Stimulated activated CD8-positive, alpha-beta memory T cell treated with anti-CD3 and anti-CD28 coated beads, Interleukin-7, amount 100 ng/mL, for 24 hours (primary cell): ENCODE results near the gene RAP2C.
"Not testable (repeated sequence)": the region's sequence is repeated elsewhere in the genome, so short reads cannot be mapped to it uniquely, and the experiment has no call there.

Experiments used
- DNase-seq: peaks from one replicate; pipeline ENCODE4 v3.0.0-alpha.2; 2020; ENCODE audit warnings: low read depth

The RAP2C gene

DNA sequence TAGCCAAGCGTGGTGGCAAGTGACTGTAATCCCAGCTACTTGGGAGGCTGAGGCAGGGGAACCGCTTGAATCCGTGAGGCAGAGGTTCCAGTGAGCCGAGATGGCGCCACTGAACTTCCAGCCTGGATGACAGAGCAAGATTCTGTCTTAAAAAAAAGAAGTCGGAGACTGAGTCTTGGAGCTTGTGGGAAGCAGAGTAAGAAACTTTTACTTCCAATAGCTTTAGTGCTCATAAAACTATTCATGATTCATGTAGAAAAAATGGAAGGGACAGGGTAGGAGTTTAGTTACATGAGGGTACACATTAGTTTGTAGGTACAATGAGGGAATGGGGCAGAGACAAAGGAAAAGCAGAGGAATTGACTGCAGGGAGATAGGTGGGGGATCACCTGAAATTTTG is 19.3 kb downstream of the RAP2C start:
- DNase-seq, result no peak

DNA sequence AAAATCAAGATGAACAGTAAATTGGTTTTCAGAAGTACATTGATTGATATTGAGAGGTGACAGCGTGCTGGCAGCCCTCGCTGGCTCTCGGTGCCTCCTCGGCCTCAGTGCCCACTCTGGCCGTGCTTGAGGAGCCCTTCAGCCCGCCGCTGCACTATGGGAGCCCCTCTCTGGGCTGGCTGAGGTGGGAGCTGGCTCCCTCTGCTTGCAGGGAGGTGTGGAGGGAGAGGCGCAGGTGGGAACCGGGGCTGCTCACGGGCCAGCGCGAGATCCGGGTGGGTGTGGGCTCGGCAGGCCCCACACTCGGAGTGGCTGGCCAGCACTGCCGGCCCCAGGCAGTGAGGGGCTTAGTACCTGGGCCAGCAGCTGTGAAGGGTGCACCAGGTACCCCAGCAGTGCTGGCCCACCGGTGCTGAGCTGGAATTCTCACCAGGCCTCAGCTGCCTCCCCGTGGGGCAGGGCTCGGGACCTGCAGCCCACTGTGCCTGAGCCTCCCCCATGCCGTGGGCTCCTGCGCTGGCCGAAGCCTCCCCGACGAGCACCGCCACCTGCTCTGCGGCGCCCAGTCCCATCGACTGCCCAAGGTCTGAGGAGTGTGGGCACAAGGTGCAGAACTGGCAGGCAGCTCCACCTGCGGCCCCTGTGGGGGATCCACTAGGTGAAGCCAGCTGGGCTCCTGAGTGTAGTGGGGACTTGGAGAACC is 25.2 kb downstream of the RAP2C start:
- DNase-seq, result no peak

- DNase-seq, result no peak
Measured at GRCh38 chrX:132191938-132192337, 27.3 kb downstream of the RAP2C start.

DNA sequence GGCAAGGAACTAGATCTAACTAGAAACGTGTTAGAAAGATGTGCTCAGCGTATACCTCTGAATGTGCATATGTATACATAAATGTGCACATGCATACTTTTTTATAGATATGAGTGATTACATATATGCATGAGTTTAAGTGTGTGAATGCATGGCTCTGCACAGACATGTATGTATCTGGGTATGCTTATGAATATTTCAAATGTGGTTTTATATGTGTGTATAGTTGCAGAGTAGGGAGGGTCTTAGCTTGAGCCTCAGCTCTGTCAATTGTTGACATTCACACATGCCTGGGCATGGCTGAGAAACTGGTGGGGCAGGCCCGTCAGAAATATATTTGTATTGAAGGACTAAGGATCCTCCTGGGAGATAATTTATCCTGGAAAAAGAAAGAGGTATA is 31.1 kb downstream of the RAP2C start:
- DNase-seq, result no peak

DNA sequence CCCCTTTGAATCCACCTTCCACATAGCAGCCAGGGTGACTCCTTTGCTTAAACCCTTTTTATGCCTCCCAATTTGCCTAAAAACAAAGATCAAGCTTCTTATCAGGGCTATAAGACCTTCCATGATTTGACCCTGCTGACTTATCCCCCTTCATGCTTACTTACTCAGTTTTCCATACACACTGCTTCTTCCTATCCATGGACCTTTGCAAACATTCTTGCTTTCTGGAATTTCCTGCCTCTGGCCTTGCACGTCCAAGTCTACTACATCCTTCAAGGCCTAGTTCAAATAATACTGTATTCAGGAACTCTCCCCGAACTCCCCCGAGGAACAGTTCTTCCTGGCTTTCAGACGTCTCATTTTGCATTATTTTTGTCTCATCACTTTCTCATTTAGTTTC is 31.8 kb downstream of the RAP2C start:
- no peak for DNase-seq

- no peak for DNase-seq
Measured at GRCh38 chrX:132184871-132185270, 34.4 kb downstream of the RAP2C start.

DNA sequence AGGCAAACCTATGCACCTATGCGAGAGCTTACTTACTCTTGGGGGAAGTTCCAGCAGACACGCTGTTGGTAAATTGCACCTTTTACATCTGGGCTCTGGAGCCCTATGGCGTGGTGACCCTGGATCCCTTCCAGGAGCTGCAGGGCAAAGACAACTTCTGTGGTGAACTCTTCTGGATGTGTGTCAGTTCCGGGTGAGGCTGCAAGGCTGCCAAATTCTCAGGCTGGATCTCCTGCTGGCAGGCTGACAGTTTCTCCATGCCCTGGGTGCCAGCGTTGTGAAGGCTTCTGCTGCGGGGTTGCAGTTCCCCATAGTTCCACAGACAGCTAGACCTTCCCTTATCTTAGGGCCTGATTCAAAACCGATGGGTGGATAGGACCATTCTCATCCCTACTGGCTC is 37.9 kb downstream of the RAP2C start:
- DNase-seq, result no peak

DNA sequence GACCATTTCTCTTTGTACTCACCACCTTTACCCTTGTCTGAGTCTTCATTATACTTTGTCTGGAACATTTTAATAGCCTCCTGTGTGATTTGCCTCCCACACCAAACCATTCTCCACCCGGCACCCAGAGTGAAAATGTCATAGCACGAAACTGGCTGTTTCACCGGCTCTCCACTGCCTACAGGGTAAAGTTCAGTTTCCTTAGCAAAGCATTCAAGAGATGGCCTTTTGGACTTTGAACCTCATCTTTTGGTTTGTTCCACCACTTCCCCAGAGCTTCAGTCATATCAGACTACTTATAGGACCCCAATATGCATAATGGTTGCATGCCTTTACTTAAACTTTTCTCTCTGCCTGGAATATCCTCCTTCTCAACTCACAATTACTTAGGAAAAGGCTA is 38.3 kb downstream of the RAP2C start:
- no peak for DNase-seq

GRCh38 chrX:132173647-132174046 is 45.6 kb downstream of the RAP2C start:
- no peak for DNase-seq

DNA sequence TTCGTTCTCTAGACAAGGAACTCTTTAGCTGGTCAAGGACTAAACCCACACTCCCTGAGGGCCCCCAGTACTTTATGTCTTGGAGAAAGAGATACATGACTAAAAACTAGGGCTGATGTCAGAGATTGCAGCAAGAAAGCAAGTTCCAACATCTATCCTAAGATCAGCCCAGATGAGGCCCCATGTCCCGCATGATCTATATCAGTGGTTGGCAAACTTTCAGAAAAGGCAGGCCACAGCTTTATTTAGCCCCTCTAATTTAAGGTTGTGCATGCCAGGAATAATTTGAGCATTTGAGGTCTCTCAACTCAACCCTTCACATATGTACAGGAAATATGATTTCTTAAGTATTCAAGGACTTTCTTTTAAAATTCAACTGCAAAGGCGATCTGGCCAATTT is 47.4 kb downstream of the RAP2C start:
- DNase-seq, result no peak

GRCh38 chrX:132171478-132171877 is 47.8 kb downstream of the RAP2C start:
- no peak for DNase-seq

DNA sequence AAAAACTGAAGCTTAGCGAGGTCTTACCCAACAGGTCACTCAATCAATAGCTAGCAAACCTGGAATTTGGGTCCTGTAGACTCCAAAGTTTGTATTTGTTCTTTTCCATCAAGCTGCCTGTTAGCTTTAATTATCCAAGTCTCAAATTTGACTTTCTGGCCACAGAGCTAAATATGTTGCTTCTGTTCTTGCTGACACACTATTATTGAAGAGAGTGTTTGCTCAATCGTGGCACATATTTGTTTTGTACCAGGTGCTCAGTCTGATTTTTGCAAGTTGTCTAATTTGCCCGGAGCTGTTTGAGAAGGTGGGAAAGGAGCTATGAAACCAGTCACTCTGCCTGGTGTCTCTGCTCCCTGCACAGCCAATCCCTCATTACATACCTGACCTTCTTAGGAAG is 49.7 kb downstream of the RAP2C start:
- DNase-seq, result no peak

DNA sequence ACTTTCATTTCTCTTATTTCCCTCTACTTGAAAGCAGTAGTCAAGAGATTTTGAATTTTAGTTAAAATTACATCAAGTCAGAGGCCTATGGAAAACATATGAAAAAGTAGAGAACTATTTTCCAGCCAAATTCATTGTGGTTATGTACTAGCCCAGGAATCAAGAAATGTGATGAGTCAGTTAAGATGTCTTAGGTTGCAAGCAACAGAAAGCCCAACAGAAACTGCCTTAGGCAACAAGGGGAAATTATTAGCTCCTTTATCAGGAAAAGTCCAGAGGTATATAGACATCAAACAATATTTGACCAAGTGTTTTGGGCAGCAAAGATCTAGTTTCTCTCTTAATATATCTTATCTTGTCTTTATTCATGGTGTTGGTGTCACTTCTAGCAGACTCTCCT is 53.6 kb downstream of the RAP2C start:
- DNase-seq, result no peak

DNA sequence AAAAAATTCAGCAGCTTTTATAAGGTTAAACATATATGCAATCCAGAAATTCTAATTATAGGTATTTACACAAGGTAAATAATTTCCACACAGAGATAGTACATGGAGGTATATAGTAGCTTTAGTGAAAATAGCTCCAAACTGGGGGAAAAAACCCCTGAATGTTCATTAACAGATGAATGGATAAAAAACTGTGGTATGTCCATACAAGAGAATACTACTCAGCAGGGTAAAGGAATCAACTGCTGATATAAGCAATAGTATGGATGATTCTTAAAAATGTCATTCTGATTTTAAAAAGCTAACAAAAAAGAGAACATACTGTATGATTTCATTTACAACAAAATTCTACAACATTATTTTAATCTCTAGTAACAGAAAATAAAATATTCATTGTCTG is 54.2 kb downstream of the RAP2C start:
- no peak for DNase-seq

- DNase-seq, result not testable (repeated sequence)
Measured at GRCh38 chrX:132163094-132163493, 56.2 kb downstream of the RAP2C start.

DNA sequence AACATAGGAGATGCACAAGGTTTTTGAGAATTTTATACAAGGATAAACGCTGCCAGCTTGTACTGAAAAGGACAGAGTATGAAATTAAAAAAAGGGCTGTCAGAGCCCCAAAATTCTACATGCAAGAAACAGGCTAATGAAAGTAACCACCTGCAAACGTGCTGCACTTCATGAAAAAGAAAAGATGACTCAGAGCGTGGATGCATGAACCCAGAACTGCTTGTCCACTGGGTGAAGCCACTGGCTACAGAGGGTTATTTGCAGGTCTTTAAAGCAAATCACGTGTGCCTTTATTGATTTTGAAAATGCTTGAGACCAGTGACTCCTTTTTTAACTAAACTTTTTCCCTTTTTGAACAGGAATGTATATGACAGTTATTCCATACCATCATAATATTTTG is 66.1 kb downstream of the RAP2C start:
- no peak for DNase-seq
